Esophagus squamous epithelium (tissue), 4 donors: ENCODE measurements around the gene GBP4.

Experiments
- CTCF ChIP-seq, 6 experiments: fragments of 450-650 bp in 4 of 6; fragments of 200-600 bp in 2 of 6; sonication (generic) in 2 of 6; IDR thresholded peaks; one replicate each; pipeline ENCODE4 v1.5.1; 2016 to 2019; ENCODE audit warnings: antibody characterized with exemption in 6 of 6, mild to moderate bottlenecking in 4 of 6, moderate library complexity in 4 of 6
- POLR2A ChIP-seq, 4 donors: fragments of 450-650 bp; IDR thresholded peaks; one replicate each; pipeline ENCODE4 v1.6.1; 2017; ENCODE audit warnings: antibody characterized with exemption in 4 of 4, mild to moderate bottlenecking in 4 of 4, moderate library complexity in 3 of 4

GRCh38 chr1:89133747-89134146 lies 65.0 kb downstream of the GBP4 start:
- TF ChIP-seq CTCF (IDR thresholded peaks at IDR 0.05), result no peak
- TF ChIP-seq POLR2A (IDR thresholded peaks at IDR 0.05), result no peak
